ENCODE data around the gene MAPK8IP1.

DNA sequence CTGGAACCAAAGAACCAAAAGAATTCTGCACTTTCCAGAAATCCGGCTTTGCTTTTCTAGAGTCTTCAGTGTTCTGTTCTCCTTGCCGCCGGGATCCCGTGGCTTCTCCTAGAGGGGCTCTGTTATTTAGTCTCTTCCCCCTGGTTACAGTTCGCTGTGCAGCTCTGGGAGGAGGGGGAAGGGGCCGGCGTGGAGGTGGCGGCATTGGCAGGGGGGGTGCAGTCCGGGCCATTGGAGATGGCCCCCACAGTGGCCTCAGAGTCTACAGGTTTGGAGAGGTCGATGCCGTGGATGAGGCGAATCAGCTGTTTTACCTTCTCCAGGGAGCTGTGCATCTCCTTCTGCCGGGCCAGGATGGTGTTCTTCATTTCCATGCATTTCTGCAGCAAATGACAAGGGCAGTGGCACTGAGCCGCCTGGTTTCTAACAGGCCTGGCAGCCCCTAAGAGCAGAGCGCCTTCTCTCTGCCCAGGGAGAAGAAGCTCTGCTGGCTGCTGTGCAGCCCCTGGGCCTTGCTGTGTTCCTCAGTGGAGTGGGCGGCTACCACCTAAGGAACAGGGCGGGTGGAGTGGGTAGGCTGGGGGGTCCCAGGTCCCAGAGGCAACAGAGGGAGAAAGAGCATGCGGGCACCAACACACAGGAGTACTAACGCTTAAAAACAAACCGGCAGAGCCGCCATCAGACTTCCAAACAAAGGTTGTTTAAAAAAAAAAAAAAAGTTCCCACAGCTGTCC, 48.6 kb downstream of the MAPK8IP1 start:
- TF ChIP-seq, protein P1, sequence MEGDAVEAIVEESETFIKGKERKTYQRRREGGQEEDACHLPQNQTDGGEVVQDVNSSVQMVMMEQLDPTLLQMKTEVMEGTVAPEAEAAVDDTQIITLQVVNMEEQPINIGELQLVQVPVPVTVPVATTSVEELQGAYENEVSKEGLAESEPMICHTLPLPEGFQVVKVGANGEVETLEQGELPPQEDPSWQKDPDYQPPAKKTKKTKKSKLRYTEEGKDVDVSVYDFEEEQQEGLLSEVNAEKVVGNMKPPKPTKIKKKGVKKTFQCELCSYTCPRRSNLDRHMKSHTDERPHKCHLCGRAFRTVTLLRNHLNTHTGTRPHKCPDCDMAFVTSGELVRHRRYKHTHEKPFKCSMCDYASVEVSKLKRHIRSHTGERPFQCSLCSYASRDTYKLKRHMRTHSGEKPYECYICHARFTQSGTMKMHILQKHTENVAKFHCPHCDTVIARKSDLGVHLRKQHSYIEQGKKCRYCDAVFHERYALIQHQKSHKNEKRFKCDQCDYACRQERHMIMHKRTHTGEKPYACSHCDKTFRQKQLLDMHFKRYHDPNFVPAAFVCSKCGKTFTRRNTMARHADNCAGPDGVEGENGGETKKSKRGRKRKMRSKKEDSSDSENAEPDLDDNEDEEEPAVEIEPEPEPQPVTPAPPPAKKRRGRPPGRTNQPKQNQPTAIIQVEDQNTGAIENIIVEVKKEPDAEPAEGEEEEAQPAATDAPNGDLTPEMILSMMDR (IDR thresholded peaks at IDR 0.05): no peak
- no peak for TF ChIP-seq POLR2A (IDR thresholded peaks at IDR 0.05)

All from thyroid gland (tissue), 4 donors.